ENCODE results near the gene TAF11.

DNA sequence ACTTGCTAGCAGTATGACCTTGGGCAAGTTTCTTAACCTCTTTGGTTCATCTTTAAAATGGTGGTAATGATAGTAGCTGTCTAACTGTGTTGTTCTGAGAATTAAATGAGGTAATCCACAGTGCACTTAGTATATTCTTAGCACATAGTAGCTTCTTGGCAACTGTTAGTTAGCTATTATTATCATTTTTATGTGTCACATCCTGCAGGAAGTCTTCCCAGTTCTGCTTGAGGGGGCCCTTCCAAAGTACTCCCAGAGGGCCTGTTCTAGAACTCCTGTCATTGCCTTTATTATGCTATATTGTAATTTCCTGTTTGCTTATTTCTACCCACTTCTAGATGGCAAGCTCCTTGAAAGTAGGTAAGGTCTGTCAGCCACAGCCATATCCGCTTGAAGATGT, 31.8 kb upstream of the TAF11 start:
- TF ChIP-seq POLR2A (IDR thresholded peaks at IDR 0.05), result no peak
- TF ChIP-seq, protein P1, sequence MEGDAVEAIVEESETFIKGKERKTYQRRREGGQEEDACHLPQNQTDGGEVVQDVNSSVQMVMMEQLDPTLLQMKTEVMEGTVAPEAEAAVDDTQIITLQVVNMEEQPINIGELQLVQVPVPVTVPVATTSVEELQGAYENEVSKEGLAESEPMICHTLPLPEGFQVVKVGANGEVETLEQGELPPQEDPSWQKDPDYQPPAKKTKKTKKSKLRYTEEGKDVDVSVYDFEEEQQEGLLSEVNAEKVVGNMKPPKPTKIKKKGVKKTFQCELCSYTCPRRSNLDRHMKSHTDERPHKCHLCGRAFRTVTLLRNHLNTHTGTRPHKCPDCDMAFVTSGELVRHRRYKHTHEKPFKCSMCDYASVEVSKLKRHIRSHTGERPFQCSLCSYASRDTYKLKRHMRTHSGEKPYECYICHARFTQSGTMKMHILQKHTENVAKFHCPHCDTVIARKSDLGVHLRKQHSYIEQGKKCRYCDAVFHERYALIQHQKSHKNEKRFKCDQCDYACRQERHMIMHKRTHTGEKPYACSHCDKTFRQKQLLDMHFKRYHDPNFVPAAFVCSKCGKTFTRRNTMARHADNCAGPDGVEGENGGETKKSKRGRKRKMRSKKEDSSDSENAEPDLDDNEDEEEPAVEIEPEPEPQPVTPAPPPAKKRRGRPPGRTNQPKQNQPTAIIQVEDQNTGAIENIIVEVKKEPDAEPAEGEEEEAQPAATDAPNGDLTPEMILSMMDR (IDR thresholded peaks at IDR 0.05), result no peak

Measured in adrenal gland (tissue), 5 donors.